ENCODE results near the gene FSTL5. TPM values are rescaled to one million over a fixed set of nuclear protein-coding genes. Genes with fewer than 3 reads are reported as not detected.

Gene FSTL5
- total RNA-seq, 3 donors from 2014 or later (not counting 1 experiment from before 2014, with no cell fraction given): not detected

DNA sequence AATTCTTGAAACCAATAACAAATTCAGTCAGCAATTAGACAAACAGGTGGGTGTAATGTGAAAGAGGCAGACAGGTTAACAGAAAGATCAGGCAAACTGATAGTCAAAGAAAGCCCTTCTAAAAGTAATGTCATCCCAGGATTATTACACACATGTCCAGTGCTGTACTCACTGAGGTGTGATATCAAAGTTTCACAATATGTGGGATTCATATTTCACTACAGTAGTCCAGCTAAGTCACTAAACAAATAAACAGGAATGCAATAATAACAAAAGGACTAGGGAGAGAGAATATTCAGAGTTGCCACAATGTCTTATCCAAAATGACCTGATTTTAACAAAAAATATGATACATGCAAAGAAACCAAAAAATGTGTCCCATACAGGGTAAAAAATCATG is 787.5 kb downstream of the FSTL5 start:
- TF ChIP-seq, protein P1, sequence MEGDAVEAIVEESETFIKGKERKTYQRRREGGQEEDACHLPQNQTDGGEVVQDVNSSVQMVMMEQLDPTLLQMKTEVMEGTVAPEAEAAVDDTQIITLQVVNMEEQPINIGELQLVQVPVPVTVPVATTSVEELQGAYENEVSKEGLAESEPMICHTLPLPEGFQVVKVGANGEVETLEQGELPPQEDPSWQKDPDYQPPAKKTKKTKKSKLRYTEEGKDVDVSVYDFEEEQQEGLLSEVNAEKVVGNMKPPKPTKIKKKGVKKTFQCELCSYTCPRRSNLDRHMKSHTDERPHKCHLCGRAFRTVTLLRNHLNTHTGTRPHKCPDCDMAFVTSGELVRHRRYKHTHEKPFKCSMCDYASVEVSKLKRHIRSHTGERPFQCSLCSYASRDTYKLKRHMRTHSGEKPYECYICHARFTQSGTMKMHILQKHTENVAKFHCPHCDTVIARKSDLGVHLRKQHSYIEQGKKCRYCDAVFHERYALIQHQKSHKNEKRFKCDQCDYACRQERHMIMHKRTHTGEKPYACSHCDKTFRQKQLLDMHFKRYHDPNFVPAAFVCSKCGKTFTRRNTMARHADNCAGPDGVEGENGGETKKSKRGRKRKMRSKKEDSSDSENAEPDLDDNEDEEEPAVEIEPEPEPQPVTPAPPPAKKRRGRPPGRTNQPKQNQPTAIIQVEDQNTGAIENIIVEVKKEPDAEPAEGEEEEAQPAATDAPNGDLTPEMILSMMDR (IDR thresholded peaks at IDR 0.05): no peak
- H3K4me1 Mint-ChIP-seq: no peaks in the 10 kb centered on the region
- no peak overlapping the region for H3K4me3 Mint-ChIP-seq
- no peak overlapping the region for H3K27ac ChIP-seq (ENCODE audit: low read length)
- ATAC-seq: no peak
- no peaks in the 10 kb centered on the region for H3K36me3 ChIP-seq (ENCODE audit: control insufficient read depth, insufficient read depth, low read length)
- H3K36me3 Mint-ChIP-seq: peaks cover 8% of the 10 kb centered on the region
- no peaks in the 10 kb centered on the region for H3K9me3 ChIP-seq (ENCODE audit: control insufficient read depth, insufficient read depth, low read length)
- H3K9me3 Mint-ChIP-seq: peaks cover 9 to 19% of the 10 kb centered on the region in 2 donors
- no peaks in the 10 kb centered on the region for H3K4me1 ChIP-seq (ENCODE audit: control insufficient read depth, insufficient read depth, low read length)
- no peaks in the 10 kb centered on the region for H3K27me3 Mint-ChIP-seq (ENCODE audit: low read depth in 2 of 2)
- H3K27me3 ChIP-seq (ENCODE audit: control insufficient read depth, insufficient read depth, low read length): no peaks in the 10 kb centered on the region
- H3K27ac Mint-ChIP-seq: no peak overlapping the region
- no peak overlapping the region for H3K4me3 ChIP-seq (ENCODE audit: low read length)
- intact Hi-C loops (cut with micrococcal nuclease): no loop called here
- DNase-seq: no peak

DNA sequence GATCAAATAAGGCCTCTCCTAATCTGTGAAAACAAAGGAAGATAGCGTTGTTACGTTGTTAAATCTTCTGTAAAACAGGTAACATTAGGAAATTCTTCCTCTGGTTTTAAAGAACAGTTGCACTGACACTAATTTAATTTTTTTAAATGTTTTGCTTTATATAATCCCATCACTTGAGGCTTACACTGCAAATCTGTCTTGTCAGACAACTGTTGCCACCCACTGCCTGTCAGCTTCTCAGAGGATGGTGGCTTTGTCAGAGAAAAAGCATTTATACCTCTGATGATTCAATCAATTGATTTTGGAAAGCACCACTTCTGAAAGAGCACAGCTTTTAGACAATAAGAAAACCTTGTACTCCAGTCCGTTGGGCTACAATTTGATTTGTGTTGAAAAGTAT is 799.1 kb downstream of the FSTL5 start:
- H3K4me1 Mint-ChIP-seq: no peaks in the 10 kb centered on the region
- no peaks in the 10 kb centered on the region for H3K27me3 Mint-ChIP-seq (ENCODE audit: low read depth in 2 of 2)
- Histone ChIP-seq H3K36me3 (ENCODE audit: control insufficient read depth, insufficient read depth, low read length) (no peaks in the 10 kb centered on the region), H3K27ac (ENCODE audit: low read length) (no peak overlapping the region), H3K4me3 (ENCODE audit: low read length) (no peak overlapping the region), H3K9me3 (ENCODE audit: control insufficient read depth, insufficient read depth, low read length) (no peaks in the 10 kb centered on the region), H3K4me1 (ENCODE audit: control insufficient read depth, insufficient read depth, low read length) (no peaks in the 10 kb centered on the region), H3K27me3 (ENCODE audit: control insufficient read depth, insufficient read depth, low read length) (no peaks in the 10 kb centered on the region)
- peaks cover 15 to 19% of the 10 kb centered on the region in 2 donors for H3K9me3 Mint-ChIP-seq
- DNase-seq (no peak), ATAC-seq (no peak)
- intact Hi-C loops (cut with micrococcal nuclease): no loop called here
- WGBS (ENCODE audit: insufficient coverage): 93% methylated on average over 3 of the region's 3 CpGs
- H3K27ac Mint-ChIP-seq: no peak overlapping the region
- TF ChIP-seq, protein P1 (IDR thresholded peaks at IDR 0.05): no peak
- no peak overlapping the region for H3K4me3 Mint-ChIP-seq
- no peaks in the 10 kb centered on the region for H3K36me3 Mint-ChIP-seq

DNA sequence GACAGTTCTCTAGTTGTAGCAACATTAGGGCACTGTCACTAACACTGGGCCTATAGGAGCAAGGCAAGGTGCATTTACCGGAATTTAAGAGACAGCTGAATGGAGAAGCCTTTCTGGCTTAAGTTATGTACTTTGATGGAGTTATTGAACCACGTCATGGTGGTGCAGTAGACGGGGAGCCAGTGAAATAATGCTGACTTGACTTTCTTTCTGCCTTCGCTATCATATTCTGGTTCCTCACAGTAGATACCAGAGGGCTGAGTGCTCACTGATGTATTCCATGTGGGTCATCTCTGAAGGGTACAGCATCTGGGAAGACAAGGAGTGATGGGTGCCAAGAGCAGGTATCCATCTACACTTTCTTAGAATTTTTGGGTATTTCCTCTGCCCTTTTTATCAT is 802.8 kb downstream of the FSTL5 start:
- Histone ChIP-seq H3K4me3 (ENCODE audit: low read length) (no peak overlapping the region), H3K36me3 (ENCODE audit: control insufficient read depth, insufficient read depth, low read length) (no peaks in the 10 kb centered on the region), H3K9me3 (ENCODE audit: control insufficient read depth, insufficient read depth, low read length) (no peaks in the 10 kb centered on the region), H3K27me3 (ENCODE audit: control insufficient read depth, insufficient read depth, low read length) (no peaks in the 10 kb centered on the region), H3K27ac (ENCODE audit: low read length) (no peak overlapping the region), H3K4me1 (ENCODE audit: control insufficient read depth, insufficient read depth, low read length) (no peaks in the 10 kb centered on the region)
- no peak for ATAC-seq
- H3K27ac Mint-ChIP-seq: no peak overlapping the region
- intact Hi-C loops (cut with micrococcal nuclease): no loop called here
- WGBS (ENCODE audit: insufficient coverage): 80% methylated on average over 4 of the region's 4 CpGs
- no peaks in the 10 kb centered on the region for H3K4me1 Mint-ChIP-seq
- no peak for DNase-seq
- peaks cover 12 to 18% of the 10 kb centered on the region in 2 donors for H3K9me3 Mint-ChIP-seq
- H3K4me3 Mint-ChIP-seq: no peak overlapping the region
- TF ChIP-seq, protein P1 (IDR thresholded peaks at IDR 0.05): no peak
- no peaks in the 10 kb centered on the region for H3K36me3 Mint-ChIP-seq
- no peaks in the 10 kb centered on the region for H3K27me3 Mint-ChIP-seq (ENCODE audit: low read depth in 2 of 2)

DNA sequence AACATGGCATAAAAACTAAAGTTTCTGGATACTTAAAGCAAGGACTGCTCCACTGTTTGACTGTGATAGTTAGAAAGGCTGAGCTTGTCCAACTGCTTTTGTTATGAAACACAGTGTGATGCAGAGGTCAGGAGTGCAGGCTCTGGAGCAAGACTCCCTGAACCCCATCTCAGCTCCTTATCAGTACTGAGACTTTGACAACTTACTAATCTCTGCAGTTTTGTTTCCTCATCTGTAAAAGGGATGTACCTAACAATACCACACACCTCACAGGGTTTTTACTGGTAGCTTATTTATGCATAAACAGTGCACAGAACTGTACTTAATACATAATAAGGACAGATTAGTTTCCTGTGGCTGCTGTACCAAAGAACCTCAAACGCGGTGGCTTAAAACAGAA is 804.3 kb downstream of the FSTL5 start:
- intact Hi-C loops (cut with micrococcal nuclease): no loop called here
- Histone ChIP-seq H3K4me1 (ENCODE audit: control insufficient read depth, insufficient read depth, low read length) (no peaks in the 10 kb centered on the region), H3K27ac (ENCODE audit: low read length) (no peak overlapping the region), H3K4me3 (ENCODE audit: low read length) (no peak overlapping the region), H3K27me3 (ENCODE audit: control insufficient read depth, insufficient read depth, low read length) (no peaks in the 10 kb centered on the region), H3K36me3 (ENCODE audit: control insufficient read depth, insufficient read depth, low read length) (no peaks in the 10 kb centered on the region), H3K9me3 (ENCODE audit: control insufficient read depth, insufficient read depth, low read length) (no peaks in the 10 kb centered on the region)
- Mint-ChIP-seq H3K36me3 (no peaks in the 10 kb centered on the region), H3K9me3 (peaks cover 9 to 11% of the 10 kb centered on the region in 2 donors), H3K27ac (no peak overlapping the region), H3K27me3 (ENCODE audit: low read depth in 2 of 2) (no peaks in the 10 kb centered on the region), H3K4me1 (no peaks in the 10 kb centered on the region), H3K4me3 (no peak overlapping the region)
- WGBS (ENCODE audit: insufficient coverage): 77% methylated on average over 2 of the region's 2 CpGs
- TF ChIP-seq, protein P1 (IDR thresholded peaks at IDR 0.05): no peak
- DNase-seq (no peak), ATAC-seq (no peak)
